ENCODE measurements around the gene ELN.

DNA sequence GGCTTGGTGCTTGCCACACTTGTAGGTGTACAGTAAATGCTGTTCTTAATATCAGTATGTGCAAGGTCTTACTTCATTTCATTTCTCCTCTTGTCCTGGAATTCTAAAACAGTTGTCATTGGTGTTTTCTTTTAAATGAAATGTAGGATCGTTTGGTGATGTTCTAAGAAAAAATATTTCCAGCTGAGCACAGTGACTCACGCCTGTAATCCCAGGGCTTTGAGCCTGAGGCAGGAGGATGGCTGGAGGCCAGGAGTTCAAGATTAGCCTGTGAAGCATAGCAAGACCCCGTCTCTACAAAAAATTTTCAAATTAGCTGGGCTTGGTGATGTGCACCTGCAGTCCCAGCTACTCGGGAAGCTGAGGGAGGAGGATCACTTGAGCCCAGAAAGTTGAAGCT, 32.6 kb upstream of the ELN start:
- TF ChIP-seq, protein P1, sequence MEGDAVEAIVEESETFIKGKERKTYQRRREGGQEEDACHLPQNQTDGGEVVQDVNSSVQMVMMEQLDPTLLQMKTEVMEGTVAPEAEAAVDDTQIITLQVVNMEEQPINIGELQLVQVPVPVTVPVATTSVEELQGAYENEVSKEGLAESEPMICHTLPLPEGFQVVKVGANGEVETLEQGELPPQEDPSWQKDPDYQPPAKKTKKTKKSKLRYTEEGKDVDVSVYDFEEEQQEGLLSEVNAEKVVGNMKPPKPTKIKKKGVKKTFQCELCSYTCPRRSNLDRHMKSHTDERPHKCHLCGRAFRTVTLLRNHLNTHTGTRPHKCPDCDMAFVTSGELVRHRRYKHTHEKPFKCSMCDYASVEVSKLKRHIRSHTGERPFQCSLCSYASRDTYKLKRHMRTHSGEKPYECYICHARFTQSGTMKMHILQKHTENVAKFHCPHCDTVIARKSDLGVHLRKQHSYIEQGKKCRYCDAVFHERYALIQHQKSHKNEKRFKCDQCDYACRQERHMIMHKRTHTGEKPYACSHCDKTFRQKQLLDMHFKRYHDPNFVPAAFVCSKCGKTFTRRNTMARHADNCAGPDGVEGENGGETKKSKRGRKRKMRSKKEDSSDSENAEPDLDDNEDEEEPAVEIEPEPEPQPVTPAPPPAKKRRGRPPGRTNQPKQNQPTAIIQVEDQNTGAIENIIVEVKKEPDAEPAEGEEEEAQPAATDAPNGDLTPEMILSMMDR (IDR thresholded peaks at IDR 0.05), result no peak
- no peak for TF ChIP-seq EZH2 (IDR thresholded peaks at IDR 0.05; ENCODE audit: borderline replicate concordance, insufficient read depth, low read depth, low read length, poor library complexity, severe bottlenecking)
